ENCODE results near the gene OR6K3. TPM values are rescaled to one million over a fixed set of nuclear protein-coding genes. Genes with fewer than 3 reads are reported as not detected.

Gene OR6K3
- total and polyA plus RNA-seq, 2 of the 13 experiments (the other 11 are each of a cell fraction or from before 2014, with no cell fraction given) = not detected

- ATAC-seq = no peak
Observed at GRCh38 chr1:158689875-158690274, 30.6 kb downstream of the OR6K3 start.

GRCh38 chr1:158689110-158689509 lies 31.4 kb downstream of the OR6K3 start:
- FAIRE-seq = no peak
- no peak overlapping the region for H3K27ac ChIP-seq (ENCODE audit: extremely low read length, insufficient read depth, low read length)
- H3K4me1 ChIP-seq (ENCODE audit: insufficient read depth, low read length) = no peaks in the 10 kb centered on the region
- intact Hi-C loops (cut with micrococcal nuclease; ENCODE audit: unreplicated experiment) (no loop called here), in situ Hi-C loops (cut with HindIII; ENCODE audit: extremely low pct_ligation_motif_present, low pct_unique_long_range_greater_than_20kb) (no loop called here)
- BruUV-seq (replicated peaks) = no TSS peak
- ChIA-PET POLR2A (no interaction called here), CTCF (ENCODE audit: low intra/inter-chr PET ratio, low total read pairs) (no interaction called here)
- no peak for DNase-seq (ENCODE audit: low spot score)
- no peaks in the 10 kb centered on the region for H4K20me1 ChIP-seq (ENCODE audit: insufficient read depth, low read length)
- no peaks in the 10 kb centered on the region for H3K79me2 ChIP-seq (ENCODE audit: insufficient read depth, low read length)
- H3K27me3 ChIP-seq (ENCODE audit: control insufficient read depth in 1 of 2, insufficient read depth in 2 of 2, low read length in 2 of 2) = no peaks in the 10 kb centered on the region
- no peak overlapping the region for H3K4me3 ChIP-seq (replicated peaks in 1 of 3; ENCODE audit: insufficient read depth in 1 of 3, low read depth in 2 of 3, low read length in 3 of 3)
- no peak overlapping the region for H3K9ac ChIP-seq (ENCODE audit: insufficient read depth, low read depth, low read length)
- no peaks in the 10 kb centered on the region for H3K36me3 ChIP-seq (replicated peaks in 1 of 2; ENCODE audit: control insufficient read depth in 1 of 2, insufficient read depth in 2 of 2, low read length in 2 of 2)
- no peak for TF ChIP-seq ETV5 (CRISPR knock-in tag; IDR thresholded peaks at IDR 0.05; ENCODE audit: borderline replicate concordance)
- no peak for TF ChIP-seq RFXAP (CRISPR knock-in tag; IDR thresholded peaks at IDR 0.05; ENCODE audit: borderline replicate concordance)
- no peak for TF ChIP-seq FOXO4 (CRISPR knock-in tag; conservative IDR thresholded peaks at IDR 0.05)
- no peak for TF ChIP-seq NFE2L2 (IDR thresholded peaks at IDR 0.05; ENCODE audit: low read length)
- no peak for TF ChIP-seq PHF8 (CRISPR knock-in tag; IDR thresholded peaks at IDR 0.05)
- no peak for TF ChIP-seq SRSF9 (IDR thresholded peaks at IDR 0.05; ENCODE audit: borderline replicate concordance, insufficient read depth, low read depth, low read length, poor library complexity, severe bottlenecking)
- no peak for TF ChIP-seq ZNF672 (CRISPR knock-in tag; IDR thresholded peaks at IDR 0.05)
- no peak for TF ChIP-seq ZBTB38 (CRISPR knock-in tag; IDR thresholded peaks at IDR 0.05)
- TF ChIP-seq ZNF430 (CRISPR knock-in tag; IDR thresholded peaks at IDR 0.05) = no peak
- no peak for TF ChIP-seq CREB1 (IDR thresholded peaks at IDR 0.05)
- TF ChIP-seq CREB1 (CRISPR knock-in tag; IDR thresholded peaks at IDR 0.05) = no peak
- no peak for TF ChIP-seq MBNL3 (CRISPR knock-in tag; conservative IDR thresholded peaks at IDR 0.05)
- TF ChIP-seq PPARG (CRISPR knock-in tag; conservative IDR thresholded peaks at IDR 0.05) = no peak
- TF ChIP-seq ZNF362 (CRISPR knock-in tag; IDR thresholded peaks at IDR 0.05; ENCODE audit: borderline replicate concordance) = no peak
- no peak overlapping the region for H2AFZ ChIP-seq (ENCODE audit: low read length)
- H3K9me3 ChIP-seq (ENCODE audit: low read length) = 0 out of 2 replicates have a peak, but pooled peaks cover 4% of the 10 kb centered on the region
- WGBS (ENCODE audit: low lambda C conversion rate) = 13% methylated on average over 1 of the region's 1 CpG
- ATAC-seq = no peak
- H3K4me2 ChIP-seq (ENCODE audit: low read depth, low read length) = no peak overlapping the region

More at GRCh38 chr1:158689875-158690274, 30.6 kb downstream of the OR6K3 start:
- H3K79me2 ChIP-seq (ENCODE audit: insufficient read depth, low read length) = no peaks in the 10 kb centered on the region
- in situ Hi-C loops (cut with HindIII; ENCODE audit: extremely low pct_ligation_motif_present, low pct_unique_long_range_greater_than_20kb) = no loop called here
- no peaks in the 10 kb centered on the region for H3K27me3 ChIP-seq (ENCODE audit: control insufficient read depth in 1 of 2, insufficient read depth in 2 of 2, low read length in 2 of 2)
- intact Hi-C loops (cut with micrococcal nuclease; ENCODE audit: unreplicated experiment) = no loop called here
- H3K4me3 ChIP-seq (replicated peaks in 1 of 3; ENCODE audit: insufficient read depth in 1 of 3, low read depth in 2 of 3, low read length in 3 of 3) = no peak overlapping the region
- no peak overlapping the region for H2AFZ ChIP-seq (ENCODE audit: low read length)
- no peak for FAIRE-seq
- no peak overlapping the region for H3K9ac ChIP-seq (ENCODE audit: insufficient read depth, low read depth, low read length)
- ChIA-PET POLR2A (no interaction called here), CTCF (ENCODE audit: low intra/inter-chr PET ratio, low total read pairs) (no interaction called here)
- H3K4me1 ChIP-seq (ENCODE audit: insufficient read depth, low read length) = no peaks in the 10 kb centered on the region
- no peaks in the 10 kb centered on the region for H3K36me3 ChIP-seq (replicated peaks in 1 of 2; ENCODE audit: control insufficient read depth in 1 of 2, insufficient read depth in 2 of 2, low read length in 2 of 2)
- no peak for DNase-seq (ENCODE audit: low spot score)
- H3K4me2 ChIP-seq (ENCODE audit: low read depth, low read length) = no peak overlapping the region
- BruUV-seq (replicated peaks) = no TSS peak
- no peak overlapping the region for H3K27ac ChIP-seq (ENCODE audit: extremely low read length, insufficient read depth, low read length)
- 0 out of 2 replicates have a peak, but pooled peaks cover 4% of the 10 kb centered on the region for H3K9me3 ChIP-seq (ENCODE audit: low read length)
- TF ChIP-seq ETV5 (CRISPR knock-in tag; IDR thresholded peaks at IDR 0.05; ENCODE audit: borderline replicate concordance) (no peak), NR3C1 (CRISPR knock-in tag; IDR thresholded peaks at IDR 0.05) (no peak)
- no peaks in the 10 kb centered on the region for H4K20me1 ChIP-seq (ENCODE audit: insufficient read depth, low read length)
